Activated CD4-positive, CD25-positive, alpha-beta regulatory T cell treated with anti-CD3 and anti-CD28 coated beads, Interleukin-2, amount 50 U/mL, for 16 hours (primary cell): Measurements from ENCODE around the gene ROBO1.
"Not testable (repeated sequence)": the region's sequence is repeated elsewhere in the genome, so short reads cannot be mapped to it uniquely, and the experiment has no call there.

Experiments used
- DNase-seq: peaks from one replicate; pipeline ENCODE4 v3.0.0-alpha.2; 2020; ENCODE audit warnings: low read depth, low spot score

The ROBO1 gene

DNA sequence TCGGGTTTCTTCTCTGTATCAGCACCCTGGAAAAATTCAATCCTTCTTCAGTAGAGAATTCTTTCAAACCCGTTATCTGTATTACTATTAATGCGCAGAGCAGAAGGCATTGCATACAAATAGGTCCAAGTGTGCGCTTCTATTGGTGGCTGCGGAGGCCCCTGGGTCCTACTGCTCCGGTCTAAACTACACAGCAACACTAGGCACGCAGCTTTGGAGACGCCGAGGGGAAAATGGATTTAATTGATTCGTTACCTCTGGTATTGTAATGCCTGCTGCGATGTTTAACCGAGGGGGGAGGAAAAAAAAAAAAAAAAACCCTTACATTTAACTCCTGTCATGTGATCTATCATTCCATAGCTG lies at the start of gene ROBO1:
Gene ROBO1, minus strand, starts transcription at position 94 of the 363 bp plus-strand sequence.
- no peak for DNase-seq

DNA sequence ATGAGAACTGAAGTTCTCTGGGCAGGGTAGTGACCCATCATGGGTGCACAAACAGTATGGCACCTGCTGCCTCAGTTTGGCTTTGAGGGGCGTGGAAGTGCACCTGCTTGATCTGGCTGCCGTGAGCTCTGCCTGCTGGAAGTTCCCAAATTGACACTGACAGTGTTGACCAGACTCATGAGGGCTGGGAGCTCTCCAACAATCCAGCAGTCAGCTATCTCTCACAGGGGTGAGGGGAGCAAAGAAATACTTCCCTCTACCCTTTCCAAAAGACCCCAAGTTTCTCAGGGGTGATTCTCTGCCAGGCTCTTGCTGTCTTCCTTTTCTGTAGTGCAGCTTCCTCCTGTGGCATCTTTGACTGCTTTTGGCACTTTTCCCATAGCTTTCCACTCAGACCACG lies 49.4 kb upstream of the ROBO1 start:
- no peak for DNase-seq

DNA sequence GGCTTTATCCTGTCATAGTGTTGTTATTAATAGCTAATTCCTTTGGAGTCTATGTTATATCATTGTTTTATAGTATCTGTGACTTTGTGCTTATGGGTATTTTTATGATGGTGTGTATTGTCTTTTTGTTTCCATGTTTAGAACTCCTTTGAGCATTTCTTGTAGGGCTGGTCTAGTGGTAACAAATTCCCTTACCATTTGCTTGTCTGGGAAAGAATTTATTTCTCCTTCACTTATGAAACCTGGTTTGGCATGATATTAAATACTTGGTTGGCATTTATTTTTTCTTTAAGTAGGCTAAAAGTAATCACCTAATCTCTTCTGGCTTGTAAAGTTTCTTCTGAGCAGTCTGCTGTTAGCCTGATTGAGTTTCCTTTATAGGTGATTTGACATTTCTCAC lies 47.7 kb upstream of the ROBO1 start:
- DNase-seq, result no peak

DNA sequence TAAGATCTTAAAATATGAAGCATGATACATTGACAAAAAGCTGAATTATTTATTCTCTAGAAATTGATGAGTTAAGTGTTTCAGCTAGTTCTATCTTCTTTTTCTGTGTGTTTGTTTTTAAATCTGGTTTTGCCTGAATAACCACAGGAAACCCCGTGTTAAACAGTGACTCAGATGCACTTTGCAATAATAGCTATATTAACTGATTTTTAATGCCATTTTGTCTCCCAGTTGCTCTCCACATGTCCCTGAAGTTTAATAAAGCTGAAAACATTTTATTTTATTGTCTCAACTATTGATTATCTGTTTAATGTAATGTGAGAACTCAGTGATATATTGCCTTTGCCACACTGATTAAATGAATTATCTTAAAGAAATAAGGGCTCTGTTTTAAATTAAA lies 42.8 kb upstream of the ROBO1 start:
- DNase-seq, result no peak

DNA sequence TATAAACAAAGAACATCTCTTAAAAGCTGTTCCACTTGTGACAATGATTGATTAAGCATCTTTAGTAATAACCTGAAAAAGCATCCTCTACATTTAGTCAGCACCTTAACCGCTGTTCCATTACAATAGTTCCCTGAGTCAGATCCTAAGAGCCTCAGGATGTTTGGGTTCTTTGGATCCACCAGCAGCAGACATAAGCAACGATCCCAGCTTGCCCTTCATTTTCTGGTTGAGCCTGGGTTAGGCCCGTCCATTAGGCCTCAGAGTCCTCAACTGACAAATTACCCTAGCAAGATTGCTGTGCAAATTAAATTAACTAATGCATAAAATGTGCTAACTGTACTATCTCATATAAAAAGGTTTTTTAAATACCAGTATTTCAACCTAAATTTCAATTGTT lies 42.3 kb upstream of the ROBO1 start:
- no peak for DNase-seq

DNA sequence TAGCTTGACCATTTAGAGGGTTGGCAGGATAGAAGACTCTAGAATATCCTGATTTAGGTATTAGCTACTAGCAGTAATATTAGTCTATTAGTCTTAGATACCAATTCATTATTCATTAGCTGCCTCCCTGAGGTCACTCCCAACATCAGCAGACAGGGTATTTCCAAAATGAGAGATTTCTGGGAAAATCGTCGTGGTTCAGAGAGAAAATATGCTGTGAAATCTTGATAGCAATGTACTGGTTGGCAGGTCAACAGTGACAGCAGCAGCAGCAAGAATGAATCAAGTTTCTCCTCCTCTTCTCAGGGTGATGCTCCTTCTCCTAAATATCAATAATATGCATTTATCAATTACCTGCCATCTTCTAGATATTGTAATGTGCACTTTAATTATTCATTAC lies 41.3 kb upstream of the ROBO1 start:
- DNase-seq, result no peak

DNA sequence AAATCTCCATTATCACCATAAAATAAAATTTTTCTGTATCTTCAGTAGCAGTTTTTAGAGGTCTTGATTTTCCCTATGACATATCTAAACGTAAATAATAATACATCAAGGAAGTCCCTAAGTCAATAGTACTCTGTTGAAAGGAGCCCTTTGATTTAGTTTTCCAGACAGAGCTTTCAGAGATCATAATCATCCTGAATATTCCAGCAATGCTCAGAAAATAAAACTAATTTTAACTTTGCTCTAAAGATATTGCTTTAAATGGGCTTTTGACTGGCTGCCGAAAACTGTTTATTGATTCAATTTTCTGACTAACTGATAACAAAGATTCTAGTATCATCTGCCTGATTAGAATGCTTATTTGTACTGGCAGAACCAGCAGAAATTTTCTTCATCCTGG lies 40.7 kb upstream of the ROBO1 start:
- no peak for DNase-seq

DNA sequence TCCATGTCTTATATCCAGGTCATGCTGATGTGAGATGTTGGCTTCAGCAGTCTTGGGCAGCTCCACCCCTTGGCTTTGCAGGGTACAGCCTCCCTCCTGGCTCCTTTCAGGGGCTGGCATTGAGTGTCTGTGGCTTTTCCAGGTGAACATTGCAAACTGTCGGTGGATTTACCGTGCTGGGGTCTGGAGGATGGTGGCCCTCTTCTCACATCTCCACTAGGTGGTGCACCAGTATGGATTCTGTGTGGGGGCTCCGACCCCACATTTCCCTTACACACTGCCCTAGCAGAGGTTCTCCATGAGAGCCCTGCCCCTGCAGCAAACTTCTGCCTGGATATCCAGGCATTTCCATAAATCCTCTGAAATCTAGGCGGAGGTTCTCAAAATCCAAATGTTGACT lies 22.4 kb upstream of the ROBO1 start:
- DNase-seq, result not testable (repeated sequence)

DNA sequence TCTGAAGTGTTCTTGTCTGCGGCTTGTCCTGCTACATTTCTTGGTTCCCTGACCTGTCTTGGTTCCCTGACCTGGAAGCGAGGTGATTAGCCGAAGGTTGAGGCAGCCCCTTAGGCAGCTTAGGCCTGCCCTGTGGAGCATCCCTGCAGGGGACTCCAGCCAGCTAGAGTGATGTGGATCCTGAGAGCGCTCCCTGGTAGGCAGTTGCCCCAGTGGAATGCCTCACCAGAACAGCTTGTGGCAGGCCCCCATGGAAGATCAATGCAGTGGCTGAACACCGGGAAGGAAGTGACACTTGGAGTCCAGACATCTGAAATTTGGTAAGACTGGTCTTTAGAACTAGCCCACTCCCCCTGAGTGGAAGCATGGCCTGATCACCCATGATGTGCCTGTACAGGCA lies 5.5 kb upstream of the ROBO1 start:
- DNase-seq, result no peak

DNA sequence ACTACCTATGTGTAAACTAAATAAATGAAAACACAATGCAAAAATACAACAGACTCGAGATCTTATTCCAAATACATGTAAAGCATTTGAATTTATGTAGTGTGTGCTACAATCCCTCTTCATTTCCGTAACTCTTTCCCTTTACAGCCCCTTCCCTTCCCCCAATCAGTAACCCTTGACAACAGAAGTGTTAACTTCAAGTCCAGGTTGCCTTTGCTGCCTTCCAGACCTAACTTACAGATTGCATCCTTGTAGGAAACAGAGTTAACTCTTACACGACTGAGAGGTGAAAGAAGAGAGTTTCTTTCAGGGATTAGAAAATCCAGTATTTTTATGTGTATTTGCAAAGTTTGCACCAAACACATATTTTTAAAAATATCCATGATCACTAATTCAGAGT lies 1.4 kb upstream of the ROBO1 start:
- DNase-seq, result no peak

DNA sequence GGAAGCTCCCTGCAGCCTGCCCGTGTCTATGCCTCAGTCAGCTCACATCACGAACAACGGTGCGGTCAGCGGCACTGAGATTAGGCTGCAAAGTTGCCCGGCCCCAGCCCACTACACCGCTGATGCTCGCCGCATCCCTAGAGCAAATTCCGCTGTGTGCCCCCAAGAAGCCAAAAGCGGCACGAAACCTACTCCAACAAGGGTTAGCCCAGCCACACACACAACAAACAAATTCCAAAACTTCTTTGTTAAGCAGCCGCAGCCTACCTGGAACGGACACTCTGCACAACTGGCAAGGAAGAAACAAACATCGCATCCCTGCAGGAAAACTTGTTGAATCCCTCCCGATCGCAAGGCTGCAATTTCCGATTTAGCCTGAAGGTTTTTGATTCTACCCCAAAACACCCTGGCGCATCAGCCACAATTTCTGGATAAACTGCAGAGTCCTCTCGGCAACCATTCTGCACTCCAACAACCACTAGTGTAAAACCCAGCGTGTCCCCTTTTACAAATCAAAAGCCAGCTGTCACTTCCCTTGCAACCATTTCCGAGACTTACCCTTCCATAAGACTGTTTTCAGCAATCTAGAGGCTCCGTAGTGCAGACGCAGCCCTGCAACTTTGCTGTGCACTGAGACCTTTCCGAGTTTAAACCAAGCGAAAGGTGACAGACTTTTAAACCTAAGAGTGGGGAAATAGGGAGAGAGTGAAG lies 449 bp downstream of the ROBO1 start:
- no peak for DNase-seq

DNA sequence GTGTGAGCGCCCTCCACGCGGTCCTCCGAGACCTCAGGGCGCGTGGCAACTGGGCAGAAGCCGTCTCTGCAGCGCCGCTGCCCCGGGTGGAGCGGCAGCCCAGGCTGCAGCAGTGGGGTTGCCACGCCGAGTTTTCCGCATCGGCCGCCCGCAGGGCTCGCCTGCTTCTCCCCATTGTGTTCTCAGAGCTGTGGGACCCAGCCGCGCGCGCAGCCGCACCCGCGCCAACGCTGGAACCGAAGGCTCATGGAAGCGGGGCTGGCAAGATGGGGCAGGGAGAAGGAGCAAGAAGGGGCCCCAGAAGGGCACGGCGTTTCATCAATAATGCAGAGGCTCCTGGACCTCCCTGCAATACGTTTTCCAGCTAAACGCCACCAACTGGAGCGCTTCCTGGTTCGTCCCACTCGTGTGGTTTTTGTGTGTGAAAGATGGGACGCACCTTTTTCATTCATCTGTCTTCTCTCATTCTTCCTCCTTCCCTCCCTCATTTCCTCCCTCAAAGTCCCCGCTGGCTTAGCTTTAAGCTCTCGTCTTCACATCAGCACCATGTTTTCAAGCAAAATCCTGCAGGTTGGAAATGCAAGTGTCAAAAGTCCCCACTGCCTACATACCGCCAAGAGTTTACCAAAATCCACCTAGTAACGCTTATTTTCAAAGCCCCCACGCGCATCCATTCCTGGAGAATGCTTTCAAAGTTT lies 1.2 kb downstream of the ROBO1 start:
- DNase-seq, result no peak

DNA sequence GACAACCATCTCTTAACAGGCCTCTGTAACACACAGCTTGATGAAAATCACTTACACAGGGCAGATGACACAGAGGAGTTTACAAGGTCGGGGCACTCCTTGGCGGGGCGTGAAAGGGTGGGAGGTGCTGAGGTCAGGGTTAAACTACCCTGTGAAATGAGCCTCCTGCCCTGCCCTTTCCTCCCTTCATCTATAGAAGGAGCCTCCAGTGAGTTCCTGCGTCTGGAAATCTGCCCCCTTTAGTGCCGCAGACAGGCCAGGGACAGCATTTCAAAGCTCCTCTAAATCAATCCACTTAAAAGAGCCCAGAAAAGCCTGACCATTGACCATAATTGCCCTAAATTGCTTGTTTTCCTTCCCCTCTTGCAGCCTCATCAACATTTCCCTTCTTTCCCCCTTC lies 1.9 kb downstream of the ROBO1 start:
- no peak for DNase-seq

DNA sequence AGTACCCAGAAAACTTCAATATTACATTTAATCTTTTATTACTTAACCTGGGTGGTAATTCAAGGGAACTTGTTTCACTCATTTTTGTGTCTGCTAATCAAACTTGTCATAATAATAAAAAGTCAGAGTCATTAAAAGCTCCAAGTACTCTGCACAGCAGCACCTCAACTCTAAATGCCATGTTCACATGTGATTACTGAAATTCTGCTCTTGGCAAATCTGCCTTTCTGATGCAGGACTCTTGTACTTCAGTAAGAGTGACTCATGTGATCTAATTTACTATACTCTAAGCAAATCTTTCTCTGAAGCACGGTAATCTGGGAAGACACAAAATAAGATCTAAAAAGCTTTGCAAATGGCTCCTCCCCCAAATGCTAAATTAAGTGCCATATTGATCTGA lies 6.4 kb downstream of the ROBO1 start:
- no peak for DNase-seq

DNA sequence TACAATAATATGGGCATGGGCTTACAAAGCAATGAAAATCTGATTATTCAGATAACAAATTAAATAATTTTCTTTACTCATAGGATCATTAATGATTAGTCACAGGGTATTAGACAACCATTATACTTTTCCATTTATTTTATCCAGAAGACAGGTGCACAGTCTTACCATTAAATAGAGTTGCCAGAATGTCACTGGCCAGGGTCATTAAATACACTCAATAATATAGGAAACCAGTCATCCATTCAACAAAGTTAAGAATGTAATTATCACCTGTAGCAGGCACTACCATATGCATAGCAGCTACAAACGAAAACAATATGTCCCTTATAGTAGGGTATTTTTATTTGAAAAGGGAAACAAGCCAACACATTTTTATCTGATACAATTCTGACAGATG lies 16.1 kb downstream of the ROBO1 start:
- DNase-seq, result no peak

DNA sequence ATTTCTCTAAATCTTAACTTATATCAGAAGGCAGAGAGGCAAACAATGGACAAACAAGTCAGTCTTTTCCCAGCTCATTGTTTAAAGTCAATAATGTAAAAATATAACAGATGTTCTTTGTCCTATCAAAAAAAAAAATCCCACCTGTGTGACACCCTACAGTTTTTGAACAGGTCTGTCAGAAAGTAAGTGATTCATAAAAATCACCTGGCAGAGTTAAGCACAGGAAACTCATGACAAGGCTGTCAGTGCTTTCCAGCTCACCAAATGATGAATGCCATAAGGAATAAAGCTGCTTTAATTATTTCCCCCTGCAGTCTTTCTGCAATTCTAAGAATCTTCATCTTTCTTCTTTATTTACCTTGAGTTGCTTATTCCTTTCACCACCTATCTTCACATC lies 30.3 kb downstream of the ROBO1 start:
- no peak for DNase-seq

DNA sequence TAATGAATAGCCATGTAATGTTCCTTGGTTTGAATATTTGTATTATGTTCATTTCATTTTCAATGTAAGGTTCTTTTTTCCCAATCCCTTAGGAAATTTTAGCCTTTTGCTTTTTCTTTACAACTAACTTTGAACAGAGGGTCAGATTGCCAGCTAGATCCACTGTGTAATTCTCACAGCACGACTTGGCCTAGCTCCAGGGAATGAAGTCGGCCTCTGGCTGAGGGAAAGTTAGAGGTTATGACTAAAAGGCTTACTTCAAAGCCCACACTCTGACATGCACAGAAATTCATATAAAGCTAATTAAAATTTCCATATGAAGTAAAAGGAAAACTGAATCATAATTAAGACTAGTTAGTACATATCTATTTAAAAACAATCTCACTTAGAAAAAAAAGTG lies 38.7 kb downstream of the ROBO1 start:
- no peak for DNase-seq

DNA sequence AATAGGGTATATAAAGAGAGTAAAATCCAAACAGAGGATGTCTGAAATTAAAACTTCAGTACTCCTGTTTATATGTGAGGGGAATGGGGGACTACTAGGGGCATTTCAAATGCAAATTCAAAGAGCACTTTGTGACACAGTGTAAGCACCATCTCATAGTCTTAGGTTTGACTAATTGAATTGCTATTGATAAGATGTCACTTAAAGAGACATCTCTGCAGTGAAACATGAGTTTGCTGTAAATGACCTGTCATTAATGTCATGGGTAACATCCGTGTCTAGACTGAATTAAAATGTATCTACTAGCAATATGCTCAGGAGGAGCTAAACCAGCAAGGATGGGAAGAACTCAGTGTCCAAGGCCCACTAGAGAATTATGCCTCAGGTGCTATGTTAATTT lies 41.0 kb downstream of the ROBO1 start:
- DNase-seq, result no peak

DNA sequence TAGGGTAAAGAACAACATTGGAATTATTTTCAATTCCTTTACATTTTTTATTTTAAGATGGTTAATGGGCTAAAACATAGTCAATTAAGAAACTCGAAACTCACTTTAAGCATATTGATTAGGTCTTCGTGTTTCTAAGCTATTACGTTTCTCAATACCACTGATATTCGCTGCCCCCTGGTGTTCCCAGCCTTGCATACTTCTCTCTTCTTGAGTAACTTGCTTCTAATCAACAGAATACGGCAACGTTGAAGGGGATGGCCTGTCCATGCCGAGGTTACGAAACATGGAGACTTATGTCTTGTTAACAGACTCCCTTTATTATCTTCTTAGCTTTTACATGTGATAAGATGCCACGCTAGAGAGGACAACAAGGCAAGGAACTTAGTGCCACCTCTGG lies 43.6 kb downstream of the ROBO1 start:
- DNase-seq, result no peak

DNA sequence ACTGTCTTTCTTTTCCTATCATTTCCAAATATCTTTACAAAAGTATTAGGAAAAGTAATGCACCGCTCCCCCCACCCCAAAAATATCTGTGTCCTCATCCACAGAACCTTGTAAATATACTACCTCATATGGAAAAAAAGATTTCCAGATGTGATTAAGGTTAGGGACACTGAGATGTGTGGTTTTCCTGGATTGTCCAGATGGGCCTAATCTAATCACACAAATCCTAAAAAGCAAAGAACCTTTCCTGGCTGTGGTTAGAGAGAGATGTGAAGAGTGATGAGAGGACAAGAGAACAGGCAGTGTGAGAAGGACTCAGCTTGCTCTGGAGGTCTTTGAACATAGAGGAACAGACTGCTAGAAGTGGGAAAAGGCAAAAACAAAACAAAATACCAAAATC lies 77.7 kb downstream of the ROBO1 start:
- no peak for DNase-seq

DNA sequence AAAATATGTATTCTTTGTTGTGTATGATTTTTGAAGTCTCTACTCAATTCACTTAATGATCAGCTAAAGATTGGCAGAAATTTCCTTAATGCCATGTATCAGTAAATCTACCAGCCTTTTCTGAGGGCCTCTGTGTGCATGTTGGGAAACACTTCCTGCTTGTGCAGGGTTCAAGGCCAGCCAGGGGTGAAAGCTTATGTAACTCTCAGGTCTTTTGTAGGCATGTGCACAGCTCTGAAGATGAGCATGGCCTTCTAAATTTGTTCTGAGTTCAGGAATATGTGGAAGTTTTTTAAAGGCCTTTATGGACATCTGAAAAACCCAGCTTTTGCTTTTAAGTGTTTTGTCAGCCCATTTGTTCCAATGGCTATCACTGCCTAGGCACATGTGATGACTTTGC lies 82.7 kb downstream of the ROBO1 start:
- no peak for DNase-seq

DNA sequence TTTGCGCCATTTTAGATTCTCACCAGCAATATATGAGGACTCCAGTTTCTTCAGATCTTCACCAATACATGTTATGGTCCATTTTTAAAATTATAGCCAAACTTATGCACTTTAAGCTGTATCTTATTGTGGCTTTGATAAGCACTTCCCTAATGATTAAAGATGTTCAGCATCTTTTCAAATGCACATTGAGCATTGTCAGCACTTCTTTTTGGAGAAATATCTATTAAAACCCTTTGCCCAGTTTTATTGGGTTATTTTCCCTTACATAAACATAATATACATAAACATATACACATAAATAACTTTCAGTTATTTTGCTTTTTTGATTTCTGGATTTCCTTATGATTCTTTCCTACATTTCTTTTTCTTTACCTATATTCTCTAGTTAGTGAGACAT lies 83.8 kb downstream of the ROBO1 start:
- no peak for DNase-seq

DNA sequence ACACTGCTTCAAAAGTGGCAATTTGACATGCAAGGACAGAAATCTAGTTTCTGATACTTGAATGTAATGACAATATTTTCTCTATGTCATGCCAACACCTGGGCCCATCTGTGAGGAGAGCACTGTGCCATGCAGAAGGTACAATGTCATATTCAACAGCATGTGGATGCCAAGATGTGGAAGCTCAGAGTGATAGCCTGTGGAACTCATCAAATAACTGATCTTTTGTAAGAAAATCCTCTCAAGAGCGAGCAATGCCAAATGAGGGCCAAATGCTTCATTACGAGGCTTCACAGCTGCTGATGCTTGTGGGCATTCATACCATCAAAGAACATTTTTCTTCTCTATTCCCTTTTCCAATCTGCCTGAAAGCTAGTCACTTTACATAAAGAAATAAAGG lies 95.1 kb downstream of the ROBO1 start:
- DNase-seq, result no peak

DNA sequence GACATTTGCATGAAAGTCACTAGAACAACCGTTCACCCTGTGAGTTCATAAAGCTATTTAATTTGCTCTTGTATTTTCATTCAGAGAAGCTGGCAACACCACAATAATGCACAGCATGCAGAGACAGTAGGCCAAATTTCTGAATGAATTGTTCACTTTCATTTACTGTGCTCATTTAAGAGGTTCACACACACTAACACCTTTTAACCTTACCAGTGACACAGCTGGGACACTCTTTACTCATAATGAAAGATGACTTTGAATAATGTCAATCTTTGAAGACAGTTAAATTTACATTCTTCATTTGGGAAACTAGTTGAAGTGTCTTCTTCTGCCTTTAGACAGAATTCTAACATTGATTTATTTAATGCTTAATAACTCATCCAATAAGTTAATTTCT lies 95.7 kb downstream of the ROBO1 start:
- DNase-seq, result no peak
